Trophoblast cell (in vitro differentiated cells and primary cell): ENCODE data around the gene BCKDK.
A peak's percentile ranks its signal among the peaks of the same experiment; 100 is the strongest.
"Not testable (repeated sequence)": the region's sequence is repeated elsewhere in the genome, so short reads cannot be mapped to it uniquely, and the experiment has no call there.

ENCODE experiments used
- DNase-seq, 2 donors: peaks; one replicate each; pipeline ENCODE4 v3.0.0-alpha.2; 2016
- H2AFZ ChIP-seq: 2 replicates; pipeline ENCODE4 v1.6.1; 2013; ENCODE audit warnings: low read length, moderate library complexity, mild to moderate bottlenecking; ENCODE audit not compliant: insufficient read depth, poor library complexity
- H2AK5ac ChIP-seq: 2 replicates; pipeline ENCODE4 v1.6.1; 2013; ENCODE audit warnings: mild to moderate bottlenecking, low read length
- H2BK120ac ChIP-seq: 2 replicates; pipeline ENCODE4 v1.6.1; 2013; ENCODE audit warnings: low read length, mild to moderate bottlenecking, moderate library complexity; ENCODE audit not compliant: insufficient read depth, poor library complexity
- H2BK12ac ChIP-seq: 2 replicates; pipeline ENCODE4 v1.6.1; 2013; ENCODE audit warnings: mild to moderate bottlenecking, low read length, moderate library complexity
- H2BK5ac ChIP-seq: 2 replicates; pipeline ENCODE4 v1.6.1; 2013; ENCODE audit warnings: low read length, low read depth, moderate library complexity, mild to moderate bottlenecking; ENCODE audit not compliant: poor library complexity
- H3K14ac ChIP-seq: 2 replicates; pipeline ENCODE4 v1.6.1; 2013; ENCODE audit warnings: mild to moderate bottlenecking, low read length
- H3K18ac ChIP-seq: 2 replicates; pipeline ENCODE4 v1.6.1; 2013; ENCODE audit warnings: mild to moderate bottlenecking, low read length
- H3K23ac ChIP-seq: 2 replicates; pipeline ENCODE4 v1.6.1; 2013; ENCODE audit warnings: low read length
- H3K27ac ChIP-seq: 2 replicates; pipeline ENCODE4 v1.5.1; 2013; ENCODE audit warnings: low read depth, mild to moderate bottlenecking, inconsistent platforms, low read length, moderate library complexity
- H3K27me3 ChIP-seq: 2 replicates; pipeline ENCODE4 v1.6.1; 2013; ENCODE audit warnings: inconsistent platforms, mild to moderate bottlenecking, low read length, moderate library complexity; ENCODE audit not compliant: insufficient read depth
- H3K36me3 ChIP-seq, 2 experiments: 1 replicate in 1 of 2; 2 replicates in 1 of 2; pipeline ENCODE4 v1.6.1; 2013; ENCODE audit warnings: low read length in 2 of 2, mild to moderate bottlenecking in 2 of 2, moderate library complexity in 1 of 2; ENCODE audit not compliant: insufficient read depth in 2 of 2, control insufficient read depth in 1 of 2
- H3K4ac ChIP-seq: 2 replicates; pipeline ENCODE4 v1.6.1; 2013; ENCODE audit warnings: low read depth, mild to moderate bottlenecking, low read length, moderate library complexity
- H3K4me1 ChIP-seq, 2 experiments: 1 replicate in 1 of 2; 2 replicates in 1 of 2; pipeline ENCODE4 v1.6.1; 2013; ENCODE audit warnings: low read length in 2 of 2, mild to moderate bottlenecking in 2 of 2, moderate library complexity in 1 of 2; ENCODE audit not compliant: insufficient read depth in 2 of 2, control insufficient read depth in 1 of 2
- H3K4me2 ChIP-seq: 2 replicates; pipeline ENCODE4 v1.6.1; 2013; ENCODE audit warnings: inconsistent platforms, mild to moderate bottlenecking, low read length, moderate library complexity
- H3K4me3 ChIP-seq: 2 replicates; pipeline ENCODE4 v1.5.1; 2013; ENCODE audit warnings: mild to moderate bottlenecking, low read depth, low read length, inconsistent platforms
- H3K79me1 ChIP-seq: one replicate; pipeline ENCODE4 v1.6.1; 2013; ENCODE audit warnings: low read length
- H3K79me2 ChIP-seq: 2 replicates; pipeline ENCODE4 v1.6.1; 2013; ENCODE audit warnings: low read length, mild to moderate bottlenecking; ENCODE audit not compliant: control insufficient read depth, insufficient read depth, poor library complexity
- H3K9ac ChIP-seq: 2 replicates; pipeline ENCODE4 v1.6.1; 2013; ENCODE audit warnings: mild to moderate bottlenecking, low read length
- H3K9me3 ChIP-seq: 2 replicates; pipeline ENCODE4 v1.6.1; 2013; ENCODE audit warnings: low read depth, mild to moderate bottlenecking, control low read depth, inconsistent platforms, low read length; ENCODE audit not compliant: insufficient read depth
- H4K12ac ChIP-seq: 2 replicates; pipeline ENCODE4 v1.6.1; 2013; ENCODE audit warnings: low read depth, mild to moderate bottlenecking, low read length, moderate library complexity
- H4K8ac ChIP-seq: 2 replicates; pipeline ENCODE4 v1.6.1; 2013; ENCODE audit warnings: low read depth, mild to moderate bottlenecking, low read length, moderate library complexity
- H4K91ac ChIP-seq: one replicate; pipeline ENCODE4 v1.6.1; 2013; ENCODE audit warnings: low read depth, mild to moderate bottlenecking, low read length, moderate library complexity
- WGBS: extraction: QIAGEN DNeasy Blood & Tissue Kit; methylation state at CpG from one replicate; pipeline ENCODE4 v1.1.7; 2013; ENCODE audit warnings: missing lambda C conversion rate; ENCODE audit not compliant: insufficient read length, insufficient coverage; ENCODE audit errors: extremely low coverage; 5-methylcytosine and 5-hydroxymethylcytosine counted together

BCKDK gene

DNA sequence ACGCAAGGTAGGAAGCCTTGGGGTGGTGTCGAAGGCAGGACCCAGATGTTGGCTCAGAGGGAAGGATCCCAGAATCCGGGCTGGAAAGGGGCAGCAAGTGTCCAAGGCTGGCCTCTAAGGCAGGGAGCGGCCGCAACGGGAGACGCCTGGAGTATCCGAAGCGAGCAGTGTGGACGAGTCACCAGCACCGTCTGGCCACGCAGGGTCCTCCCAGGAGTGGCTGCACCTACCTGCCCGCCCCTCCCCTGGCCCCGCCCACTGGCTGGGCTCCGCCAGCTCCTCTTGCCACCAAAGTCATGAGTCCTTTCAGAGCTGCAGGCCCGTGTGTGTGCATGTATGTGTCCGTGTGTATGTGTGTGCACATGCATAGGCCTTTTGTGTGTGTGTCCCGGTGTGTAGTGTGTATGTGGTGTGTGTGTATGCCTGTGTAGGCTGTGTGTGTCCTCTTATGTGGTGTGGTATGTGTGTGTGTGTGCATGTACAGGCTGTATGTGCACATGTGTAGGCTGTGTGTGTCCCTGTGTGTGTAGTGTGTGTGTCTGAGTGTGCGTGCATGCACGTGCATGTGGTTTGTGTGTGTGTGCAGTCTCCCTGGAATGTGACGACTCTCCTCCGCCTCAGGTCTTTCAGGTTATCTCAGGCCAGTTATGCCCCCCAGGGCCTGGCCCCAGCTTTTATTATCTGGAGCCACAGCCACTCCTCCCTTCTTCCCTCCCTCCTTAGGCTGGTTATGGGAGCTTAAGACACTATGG, 27.5 kb downstream of the BCKDK start, which contains the start of gene PRSS8:
Gene PRSS8 (minus strand): TSS at position 193 of the 752 bp plus-strand sequence. CDS start 229 bp downstream, outside the sequence.
- Histone ChIP-seq H3K18ac (peak within 1 kb of the TSS; percentile 82), H3K9ac (peak within 1 kb of the TSS; percentile 74), H3K79me2 (peaks cover 17% of the 10 kb centered on the region), H3K4me2 (peak within 1 kb of the TSS; percentile 88), H4K91ac (peak within 1 kb of the TSS; percentile 87), H2AFZ (peak within 1 kb of the TSS; percentile 40), H3K4ac (peak within 1 kb of the TSS; percentile 96), H2BK12ac (no peak within 1 kb of the TSS), H3K36me3 (peaks cover 26 to 30% of the 10 kb centered on the region in 2 experiments), H4K12ac (peak within 1 kb of the TSS; percentile 57), H2BK120ac (peak within 1 kb of the TSS; percentile 77), H2AK5ac (peak within 1 kb of the TSS; percentile 14), H3K27me3 (no peaks in the 10 kb centered on the region), H2BK5ac (peak within 1 kb of the TSS; percentile 39), H4K8ac (peak within 1 kb of the TSS; percentile 79), H3K79me1 (peaks cover 26% of the 10 kb centered on the region), H3K9me3 (peaks cover 6% of the 10 kb centered on the region), H3K4me1 (peaks cover 48 to 53% of the 10 kb centered on the region in 2 experiments), H3K4me3 (peak within 1 kb of the TSS; percentile 80), H3K27ac (peak within 1 kb of the TSS; percentile 60), H3K14ac (peak within 1 kb of the TSS; percentile 85), H3K23ac (peak within 1 kb of the TSS; percentile 56)
- peak; percentile 92 to 94 for DNase-seq
- WGBS = no CpG with 5 or more reads among the region's 22 CpGs

DNA sequence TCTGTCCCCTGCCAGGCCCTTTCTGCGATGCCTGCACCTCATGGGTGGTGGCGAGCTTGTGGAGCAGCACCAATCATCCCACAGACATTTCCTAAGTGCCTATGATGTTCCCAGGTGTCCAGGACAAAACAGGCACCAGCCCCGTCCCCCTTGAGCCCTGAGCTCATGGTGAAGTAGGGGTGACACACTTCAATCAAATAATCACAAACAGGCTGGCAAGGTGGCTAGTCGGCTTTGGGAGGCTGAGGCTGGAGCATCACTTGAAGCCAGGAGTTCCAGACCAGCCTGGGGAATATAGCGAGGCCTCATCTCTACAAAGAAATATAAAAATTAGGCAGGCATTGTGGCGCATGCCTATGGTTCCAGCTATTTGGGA, 28.1 kb downstream of the BCKDK start:
- Histone ChIP-seq H3K9me3 (peaks cover 6% of the 10 kb centered on the region), H2BK120ac (no peak overlapping the region), H3K4me2 (no peak overlapping the region), H3K23ac (no peak overlapping the region), H2AFZ (no peak overlapping the region), H2BK12ac (no peak overlapping the region), H4K12ac (no peak overlapping the region), H3K9ac (no peak overlapping the region), H3K4me1 (peaks cover 44 to 49% of the 10 kb centered on the region in 2 experiments), H4K8ac (no peak overlapping the region), H2AK5ac (no peak overlapping the region), H3K79me1 (peaks cover 23% of the 10 kb centered on the region), H2BK5ac (no peak overlapping the region), H3K14ac (no peak overlapping the region), H3K27ac (no peak overlapping the region), H3K79me2 (peaks cover 17% of the 10 kb centered on the region), H4K91ac (no peak overlapping the region), H3K4me3 (no peak overlapping the region), H3K4ac (no peak overlapping the region), H3K36me3 (peaks cover 26% of the 10 kb centered on the region in 2 experiments), H3K18ac (no peak overlapping the region), H3K27me3 (no peaks in the 10 kb centered on the region)
- no CpG with 5 or more reads among the region's 6 CpGs for WGBS
- DNase-seq = no peak

DNA sequence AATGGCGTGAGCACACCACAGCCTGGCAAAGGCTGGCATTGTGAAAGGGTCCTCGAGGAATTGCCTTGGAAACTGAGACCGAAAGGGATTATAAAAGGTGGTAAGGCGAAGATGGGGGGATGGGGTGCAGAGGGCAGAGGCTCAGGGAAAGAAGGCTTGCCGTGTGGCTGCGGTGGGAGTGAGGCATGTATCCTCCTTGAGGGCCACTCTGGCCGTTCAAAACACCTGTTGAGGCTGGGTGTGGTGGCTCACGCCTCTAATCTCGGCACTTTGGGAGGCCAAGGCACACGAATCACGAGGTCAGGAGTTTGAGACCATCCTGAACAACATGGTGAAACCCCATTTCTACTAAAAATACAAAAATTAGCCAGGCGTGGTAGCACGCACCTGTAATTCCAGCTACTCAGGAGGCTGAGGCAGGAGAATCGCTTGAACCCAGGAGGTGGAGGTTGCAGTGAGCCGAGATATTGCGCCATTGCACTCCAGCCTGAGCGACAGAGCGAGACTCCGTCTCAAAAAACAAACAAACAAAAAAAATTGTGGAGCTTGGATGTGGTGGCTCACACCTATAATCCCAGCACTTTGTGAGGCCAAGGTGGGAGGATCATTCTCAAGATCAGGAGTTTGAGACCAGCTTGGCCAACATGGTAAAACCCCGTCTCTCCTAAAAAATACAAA, 28.8 kb downstream of the BCKDK start:
- peak in 1 of 2 donors; percentile 15 for DNase-seq
- H4K12ac ChIP-seq = not testable (repeated sequence)

DNA sequence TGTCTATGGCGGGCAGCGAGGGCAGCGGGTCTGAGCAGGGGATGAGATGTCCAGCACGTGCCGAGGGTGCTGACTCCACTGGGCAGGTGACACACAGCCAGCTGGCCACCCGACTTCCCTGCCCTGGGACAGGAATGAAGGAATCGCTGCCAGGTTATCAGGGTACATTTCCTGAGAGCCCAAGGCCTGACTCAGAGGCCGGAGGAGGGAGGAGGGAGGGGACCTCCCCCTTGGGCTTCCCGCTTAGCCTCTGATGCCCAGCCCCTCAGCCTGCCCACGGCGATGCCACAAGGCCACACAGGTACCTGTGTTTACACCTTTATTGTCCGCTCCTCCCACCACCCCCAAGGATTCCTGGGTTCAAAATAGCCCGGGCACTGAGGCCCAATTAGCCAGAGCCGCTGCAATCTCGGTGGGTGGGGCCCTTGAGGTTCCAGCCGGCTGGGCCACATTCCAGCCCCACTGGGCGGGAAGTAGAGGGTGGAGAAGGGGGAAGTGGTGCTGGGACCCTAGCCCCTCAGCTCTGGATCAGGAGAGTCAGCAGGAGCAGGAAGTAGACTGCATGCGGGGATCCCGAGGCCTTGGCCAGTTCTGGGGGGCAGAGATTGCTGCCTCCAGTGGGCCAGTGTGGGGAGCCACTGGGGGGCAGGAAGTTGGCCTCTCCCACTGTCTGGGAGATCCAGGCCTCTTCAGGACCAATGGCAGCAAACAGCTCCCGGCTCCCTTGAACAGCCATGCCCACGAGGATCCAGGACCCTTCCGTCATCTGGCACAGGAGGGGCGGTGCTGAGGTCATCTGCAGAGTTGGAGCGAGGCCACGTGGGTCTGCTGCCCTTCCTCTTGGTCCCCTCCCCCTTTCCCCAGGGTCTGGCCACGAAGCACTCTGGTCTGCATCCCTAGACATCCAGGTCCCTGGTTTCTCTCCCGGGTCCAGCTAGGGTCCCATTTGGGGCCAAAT, 30.7 kb downstream of the BCKDK start:
- peaks cover 17% of the 10 kb centered on the region for H3K79me2 ChIP-seq
- DNase-seq = peak; percentile 97
- no CpG with 5 or more reads among the region's 27 CpGs for WGBS

More for the DNA sequence above, 28.8 kb downstream of the BCKDK start:
- H3K18ac ChIP-seq, H4K91ac ChIP-seq, H3K4me2 ChIP-seq, H3K14ac ChIP-seq, H3K23ac ChIP-seq, H3K4ac ChIP-seq, H3K9ac ChIP-seq, H2BK120ac ChIP-seq, H3K27me3 ChIP-seq, H2AK5ac ChIP-seq, H3K27ac ChIP-seq, H2BK5ac ChIP-seq, H2AFZ ChIP-seq, H4K8ac ChIP-seq, H3K4me3 ChIP-seq, H2BK12ac ChIP-seq, H3K9me3 ChIP-seq: not testable (repeated sequence)
- peaks cover 17% of the 10 kb centered on the region for H3K79me2 ChIP-seq
- WGBS = no CpG with 5 or more reads among the region's 20 CpGs
- H3K36me3 ChIP-seq = peaks cover 19 to 20% of the 10 kb centered on the region in 2 experiments
- peaks cover 27% of the 10 kb centered on the region for H3K79me1 ChIP-seq
- H3K4me1 ChIP-seq = peaks cover 43 to 48% of the 10 kb centered on the region in 2 experiments

More for the DNA sequence above, 30.7 kb downstream of the BCKDK start:
- Histone ChIP-seq H3K4me3 (peak overlapping the region; percentile 10), H4K12ac (peak overlapping the region; percentile 22), H3K4me2 (peak overlapping the region; percentile 57), H3K9ac (peak overlapping the region; percentile 37), H2AFZ (peak overlapping the region; percentile 28), H3K18ac (peak overlapping the region; percentile 41), H2AK5ac (peak overlapping the region; percentile 36), H3K4ac (peak overlapping the region; percentile 8), H3K9me3 (peaks cover 8% of the 10 kb centered on the region), H3K14ac (peak overlapping the region; percentile 40), H2BK12ac (peak overlapping the region; percentile 39), H3K27ac (peak overlapping the region; percentile 73), H3K23ac (no peak overlapping the region), H2BK5ac (peak overlapping the region; percentile 62), H2BK120ac (peak overlapping the region; percentile 81), H3K4me1 (peaks cover 38 to 43% of the 10 kb centered on the region in 2 experiments), H3K36me3 (peaks cover under 1% of the 10 kb centered on the region in 2 experiments), H3K27me3 (no peaks in the 10 kb centered on the region), H3K79me1 (peaks cover 31% of the 10 kb centered on the region), H4K91ac (peak overlapping the region; percentile 92), H4K8ac (peak overlapping the region; percentile 59)
